OCI-LY7 (cell line): ENCODE data around the gene NT5M. TPM values are rescaled to one million over a fixed set of nuclear protein-coding genes. Genes with fewer than 3 reads are reported as not detected.

Experiments used
- BruUV-seq: library from RNA; stranded (reverse); fragments of 400-500 nt; replicated peaks from 2 replicates; lab custom pipeline; 2021; lab: Mats Ljungman, UMichigan
- CTCF ChIA-PET: fragments of 300-600 bp; sonication (Branson Sonifier 250); formaldehyde crosslinking; loops from one replicate; lab custom pipeline; 2022; ENCODE audit warnings: antibody characterized with exemption; ENCODE audit not compliant: unreplicated experiment; lab: Charles Lee
- POLR2A ChIA-PET: fragments of 300-600 bp; sonication (Branson Sonifier 250); formaldehyde crosslinking; loops from one replicate; lab custom pipeline; 2022; ENCODE audit warnings: antibody characterized with exemption; lab: Charles Lee
- DNase-seq: peaks from one replicate; pipeline ENCODE4 v3.0.0-alpha.2; 2015; ENCODE audit warnings: low spot score
- H2AFZ ChIP-seq: fragments of 200-600 bp; sonication (generic), shearing (Covaris generic); 2 replicates; pipeline ENCODE4 v1.6.1; 2014; ENCODE audit warnings: mild to moderate bottlenecking, antibody characterized with exemption, low read length, moderate library complexity
- H3K27ac ChIP-seq: fragments of 200-600 bp; sonication (generic); 2 replicates; pipeline ENCODE4 v1.5.1; 2014; ENCODE audit warnings: mixed run types, low read depth, mild to moderate bottlenecking, moderate library complexity, low read length, inconsistent platforms; ENCODE audit not compliant: poor library complexity, severe bottlenecking
- H3K36me3 ChIP-seq: fragments of 200-600 bp; sonication (generic); 2 replicates; pipeline ENCODE4 v1.6.1; 2014; ENCODE audit warnings: mild to moderate bottlenecking, antibody characterized with exemption, low read length, moderate library complexity, mixed read lengths; ENCODE audit not compliant: insufficient read depth
- H3K4me1 ChIP-seq: fragments of 200-600 bp; sonication (generic); 2 replicates; pipeline ENCODE4 v1.5.1; 2014; ENCODE audit warnings: mild to moderate bottlenecking, low read length; ENCODE audit not compliant: insufficient read depth, poor library complexity, severe bottlenecking
- H3K4me2 ChIP-seq: fragments of 200-600 bp; sonication (generic); 2 replicates; pipeline ENCODE4 v1.6.1; 2014; ENCODE audit warnings: mild to moderate bottlenecking, low read length
- H3K4me3 ChIP-seq: fragments of 200-600 bp; sonication (generic); 2 replicates; pipeline ENCODE4 v1.5.1; 2014; ENCODE audit warnings: mild to moderate bottlenecking, low read depth, low read length; ENCODE audit not compliant: poor library complexity, severe bottlenecking
- H3K79me2 ChIP-seq: fragments of 200-600 bp; sonication (generic); 2 replicates; pipeline ENCODE4 v1.6.1; 2016; ENCODE audit warnings: low read depth, mild to moderate bottlenecking, low read length, moderate library complexity, mixed read lengths; ENCODE audit not compliant: insufficient read depth
- H3K9me2 ChIP-seq: fragments of 200-600 bp; sonication (generic); 2 replicates; pipeline ENCODE4 v1.6.1; 2016; ENCODE audit warnings: mild to moderate bottlenecking, low read length, mixed read lengths; ENCODE audit not compliant: insufficient read depth
- H3K9me3 ChIP-seq: fragments of 200-600 bp; sonication (generic); 2 replicates; pipeline ENCODE4 v1.6.1; 2014; ENCODE audit warnings: mild to moderate bottlenecking, mixed run types, low read length, mixed read lengths
- H4K20me1 ChIP-seq: fragments of 200-600 bp; sonication (generic); 2 replicates; pipeline ENCODE4 v1.6.1; 2014; ENCODE audit warnings: mild to moderate bottlenecking, antibody characterized with exemption, low read length, moderate library complexity, mixed read lengths; ENCODE audit not compliant: insufficient read depth
- CTCF ChIP-seq: fragments of 200-600 bp; sonication (generic); conservative IDR thresholded peaks from 2 replicates; pipeline ENCODE4 v1.5.1; 2014; ENCODE audit warnings: mild to moderate bottlenecking, antibody characterized with exemption, low read length, moderate library complexity, mixed read lengths
- EZH2phosphoT487 ChIP-seq: fragments of 200-600 bp; sonication (generic); IDR thresholded peaks from 2 replicates; pipeline ENCODE4 v1.6.1; 2018; ENCODE audit warnings: low read depth, borderline replicate concordance, mild to moderate bottlenecking, mixed run types, antibody characterized with exemption, low read length, moderate library complexity, mixed read lengths
- intact Hi-C: fragments of 100-400 bp; cut with micrococcal nuclease; formaldehyde crosslinking; loops from one replicate; pipeline ENCODE4 v1.10.0; 2022; ENCODE audit not compliant: unreplicated experiment
- total RNA-seq, 2 experiments: library from RNA; depleted of rRNA in 1 of 2; stranded (reverse); fragments of >200 nt in 1 of 2; shearing (Covaris generic) in 1 of 2; gene quantifications; 2 replicates each; pipeline ENCODE4 v1.2.3, GENCODE V29; 2014 to 2022

The NT5M gene
- total RNA-seq, 2 experiments from 2014 or later = 8.2 to 14.0 TPM

DNA sequence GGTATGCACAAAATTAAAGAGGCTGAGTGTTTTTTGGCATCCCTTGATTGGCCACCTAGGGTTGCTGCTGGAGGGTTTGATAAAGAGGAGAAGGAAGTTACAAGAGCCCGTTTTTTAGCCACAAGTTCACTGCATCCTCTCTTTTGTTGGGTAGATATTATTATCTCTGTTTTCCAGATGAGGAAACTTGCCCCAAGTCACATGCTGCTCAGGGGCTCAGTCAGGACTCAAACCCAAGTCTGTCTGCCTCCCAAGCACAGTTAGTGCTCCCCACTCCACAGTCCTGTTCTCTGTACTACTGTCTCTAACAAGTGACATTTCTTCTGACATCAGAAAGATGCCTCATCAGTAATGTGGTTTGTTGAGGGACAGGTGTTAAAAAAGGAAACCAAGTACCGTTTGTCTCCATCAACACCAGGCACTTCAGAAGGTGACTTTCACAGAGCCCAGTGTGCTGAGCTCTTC, 1.4 kb downstream of the NT5M start:
- ChIA-PET POLR2A (interaction anchor here (0.5 to 0.6 kb wide), 2 partner anchors 12 to 14 kb away, joined by 3 to 4 read pairs; no protein-coding TSS in a partner anchor), CTCF (interaction anchor here (1.2 kb wide), 1 partner anchor 20 kb away, joined by 3 read pairs; no protein-coding TSS in a partner anchor)
- BruUV-seq = no TSS peak
- TF ChIP-seq CTCF (no peak), EZH2phosphoT487 (no peak)
- Histone ChIP-seq H2AFZ (peak overlapping the region; percentile 21; the same call in 1 of the 2 replicates), H3K36me3 (peaks cover 8% of the 10 kb centered on the region; the same call in 1 of the 2 replicates), H3K4me1 (peaks cover 48% of the 10 kb centered on the region), H3K4me3 (peak overlapping the region; percentile 70), H3K9me3 (no peaks in the 10 kb centered on the region), H3K4me2 (peak overlapping the region; percentile 85), H3K27ac (peak overlapping the region; percentile 77), H3K9me2 (no peaks in the 10 kb centered on the region), H3K79me2 (peaks cover 5% of the 10 kb centered on the region; the same call in 1 of the 2 replicates), H4K20me1 (no peaks in the 10 kb centered on the region)
- intact Hi-C loops = loop anchor here (2.0 kb wide), 1 partner anchor 68 kb away; the partner anchor contains the start of gene FLCN
- peak; percentile 65 for DNase-seq

DNA sequence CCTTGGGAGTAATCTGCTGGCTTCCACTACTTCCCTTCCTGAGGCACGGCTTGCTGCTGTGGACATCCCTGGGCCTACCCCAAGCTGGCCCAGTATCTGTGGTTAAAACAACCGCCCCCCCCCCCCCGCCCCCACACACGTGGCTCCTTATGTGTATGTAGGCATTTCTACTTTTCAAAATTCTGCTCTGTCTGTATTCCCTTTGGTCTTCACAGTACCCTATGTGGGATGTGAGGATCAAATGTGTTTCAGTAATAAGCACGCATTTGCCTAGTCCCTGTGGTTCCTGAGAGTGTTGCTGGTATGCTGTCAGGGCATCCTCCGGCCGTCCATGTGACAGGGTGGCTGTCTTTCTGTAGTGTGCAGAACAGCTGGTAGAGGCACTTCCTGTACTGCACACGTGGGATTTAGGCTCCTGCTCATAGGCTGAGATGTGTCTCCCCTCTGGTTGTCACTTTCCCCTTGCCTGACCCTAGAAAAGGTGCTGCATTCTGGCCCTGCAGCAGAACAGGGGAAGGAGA, 2.2 kb downstream of the NT5M start:
- no peaks in the 10 kb centered on the region for H3K9me3 ChIP-seq
- peak overlapping the region; percentile 70 for H3K4me3 ChIP-seq
- POLR2A ChIA-PET = interaction anchor here (0.6 to 1.5 kb wide), 3 partner anchors 13 to 26 kb away, joined by 4 to 5 read pairs (median 5); partner anchors contain the start of gene COPS3
- intact Hi-C loops = loop anchor here (2.0 kb wide), 1 partner anchor 69 kb away; the partner anchor contains the start of gene FLCN
- peak; percentile 90 for DNase-seq
- H4K20me1 ChIP-seq = no peaks in the 10 kb centered on the region
- no TSS peak for BruUV-seq
- H3K79me2 ChIP-seq = peaks cover 5% of the 10 kb centered on the region; the same call in 1 of the 2 replicates
- H2AFZ ChIP-seq = peak overlapping the region; percentile 21; the same call in 1 of the 2 replicates
- H3K36me3 ChIP-seq = peaks cover 9% of the 10 kb centered on the region; the same call in 1 of the 2 replicates
- peaks cover 43% of the 10 kb centered on the region for H3K4me1 ChIP-seq
- no peaks in the 10 kb centered on the region for H3K9me2 ChIP-seq
- TF ChIP-seq EZH2phosphoT487 (no peak), CTCF (no peak)
- H3K27ac ChIP-seq = peak overlapping the region; percentile 77
- H3K4me2 ChIP-seq = peak overlapping the region; percentile 85
- CTCF ChIA-PET = interaction anchor here (1.2 kb wide), 1 partner anchor 21 kb away, joined by 3 read pairs; no protein-coding TSS in a partner anchor

- no peaks in the 10 kb centered on the region; the same call in 1 of the 2 replicates for H3K79me2 ChIP-seq
- CTCF ChIA-PET = no interaction called here
- intact Hi-C loops = no loop called here
Measured at GRCh38 chr17:17309356-17309755, 6.2 kb downstream of the NT5M start.

More at GRCh38 chr17:17309356-17309755, 6.2 kb downstream of the NT5M start:
- TF ChIP-seq EZH2phosphoT487 (no peak), CTCF (no peak)
- no peak overlapping the region for H3K4me2 ChIP-seq
- H3K9me3 ChIP-seq = peaks cover 3% of the 10 kb centered on the region; the same call in 1 of the 2 replicates
- no TSS peak for BruUV-seq
- no peak overlapping the region for H3K4me3 ChIP-seq
- H3K36me3 ChIP-seq = peaks cover 9% of the 10 kb centered on the region; the same call in 1 of the 2 replicates
- peaks cover 17% of the 10 kb centered on the region for H3K4me1 ChIP-seq
- H2AFZ ChIP-seq = no peak overlapping the region
- no peaks in the 10 kb centered on the region for H3K9me2 ChIP-seq
- no peaks in the 10 kb centered on the region for H4K20me1 ChIP-seq
- DNase-seq = no peak
- POLR2A ChIA-PET = no interaction called here
- H3K27ac ChIP-seq = no peak overlapping the region
